ENCODE measurements around the gene DEFB123.

The DEFB123 gene

GRCh38 chr20:31494131-31494530, 53.7 kb downstream of the DEFB123 start:
- H3K79me2 ChIP-seq (ENCODE audit: control insufficient read depth, insufficient read depth, low read length, unreplicated experiment), result no peaks in the 10 kb centered on the region
- H3K4me1 ChIP-seq (ENCODE audit: control insufficient read depth, insufficient read depth, low read length, unreplicated experiment), result peaks cover 25% of the 10 kb centered on the region
- H3K4me3 ChIP-seq (ENCODE audit: low read depth, low read length), result no peak overlapping the region
- no peaks in the 10 kb centered on the region for H3K27me3 ChIP-seq (ENCODE audit: insufficient read depth, low read length)
- no peak overlapping the region for H3K27ac ChIP-seq (ENCODE audit: low read depth, low read length)
- no peaks in the 10 kb centered on the region for H3K36me3 ChIP-seq (ENCODE audit: insufficient read depth, low read length)
- no peak overlapping the region for H2AFZ ChIP-seq (ENCODE audit: low read length, unreplicated experiment)

- Histone ChIP-seq H3K27me3 (ENCODE audit: insufficient read depth, low read length) (no peaks in the 10 kb centered on the region), H3K36me3 (ENCODE audit: insufficient read depth, low read length) (no peaks in the 10 kb centered on the region), H3K79me2 (ENCODE audit: control insufficient read depth, insufficient read depth, low read length, unreplicated experiment) (no peaks in the 10 kb centered on the region), H2AFZ (ENCODE audit: low read length, unreplicated experiment) (peak overlapping the region; percentile 75), H3K4me1 (ENCODE audit: control insufficient read depth, insufficient read depth, low read length, unreplicated experiment) (peaks cover 25% of the 10 kb centered on the region), H3K4me3 (ENCODE audit: low read depth, low read length) (peak overlapping the region; percentile 44), H3K27ac (ENCODE audit: low read depth, low read length) (peak overlapping the region; percentile 58; the same call in 1 of the 2 replicates)
Observed at GRCh38 chr20:31496761-31497295, 56.4 kb downstream of the DEFB123 start.

DNA sequence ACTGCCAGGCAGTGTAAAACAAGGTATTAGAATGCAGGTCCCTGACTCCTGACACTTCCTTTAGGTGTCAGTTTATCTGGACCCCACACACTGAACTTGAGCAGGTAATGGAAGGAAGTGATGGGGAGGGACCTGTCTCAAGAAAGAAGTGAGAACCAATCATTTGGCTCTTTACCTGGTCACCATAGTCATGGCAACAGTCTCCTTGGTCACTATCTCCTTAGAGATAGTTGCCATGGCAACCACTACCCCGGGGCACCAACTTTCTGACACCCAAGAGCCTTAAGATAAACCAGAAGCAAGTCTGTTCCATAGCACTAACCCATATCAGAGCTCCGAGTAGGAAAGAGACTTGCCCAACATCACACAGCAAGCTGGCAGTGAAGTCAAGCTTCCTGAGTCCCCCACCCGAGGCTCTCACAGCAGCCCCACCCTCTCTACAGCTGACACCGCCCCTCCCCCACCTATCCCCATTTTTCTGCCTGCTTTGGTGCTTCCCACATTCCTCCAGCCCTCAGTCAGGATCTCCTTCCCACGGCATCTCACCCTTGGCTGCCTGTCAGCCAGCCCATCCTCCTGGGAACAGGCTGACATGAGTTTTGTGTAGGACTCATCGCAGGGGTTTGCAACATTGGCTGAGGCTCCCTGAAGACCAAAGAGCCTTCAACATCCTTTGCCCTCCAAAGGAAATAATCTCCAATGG, 57.6 kb downstream of the DEFB123 start:
- H2AFZ ChIP-seq (ENCODE audit: low read length, unreplicated experiment), result no peak overlapping the region
- H3K79me2 ChIP-seq (ENCODE audit: control insufficient read depth, insufficient read depth, low read length, unreplicated experiment), result no peaks in the 10 kb centered on the region
- H3K27me3 ChIP-seq (ENCODE audit: insufficient read depth, low read length), result no peaks in the 10 kb centered on the region
- no peaks in the 10 kb centered on the region for H3K36me3 ChIP-seq (ENCODE audit: insufficient read depth, low read length)
- peaks cover 25% of the 10 kb centered on the region for H3K4me1 ChIP-seq (ENCODE audit: control insufficient read depth, insufficient read depth, low read length, unreplicated experiment)
- no peak overlapping the region for H3K4me3 ChIP-seq (ENCODE audit: low read depth, low read length)
- H3K27ac ChIP-seq (ENCODE audit: low read depth, low read length), result peak overlapping the region; percentile 58; the same call in 1 of the 2 replicates
